NCI-H2227 (cell line): ENCODE measurements around the gene CCNE1.

ENCODE experiments used
- DNase-seq: peaks from one replicate; lab custom pipeline; 2025; ENCODE audit not compliant: unreplicated experiment; lab: John Stamatoyannopoulos, UW

CCNE1 gene

DNA sequence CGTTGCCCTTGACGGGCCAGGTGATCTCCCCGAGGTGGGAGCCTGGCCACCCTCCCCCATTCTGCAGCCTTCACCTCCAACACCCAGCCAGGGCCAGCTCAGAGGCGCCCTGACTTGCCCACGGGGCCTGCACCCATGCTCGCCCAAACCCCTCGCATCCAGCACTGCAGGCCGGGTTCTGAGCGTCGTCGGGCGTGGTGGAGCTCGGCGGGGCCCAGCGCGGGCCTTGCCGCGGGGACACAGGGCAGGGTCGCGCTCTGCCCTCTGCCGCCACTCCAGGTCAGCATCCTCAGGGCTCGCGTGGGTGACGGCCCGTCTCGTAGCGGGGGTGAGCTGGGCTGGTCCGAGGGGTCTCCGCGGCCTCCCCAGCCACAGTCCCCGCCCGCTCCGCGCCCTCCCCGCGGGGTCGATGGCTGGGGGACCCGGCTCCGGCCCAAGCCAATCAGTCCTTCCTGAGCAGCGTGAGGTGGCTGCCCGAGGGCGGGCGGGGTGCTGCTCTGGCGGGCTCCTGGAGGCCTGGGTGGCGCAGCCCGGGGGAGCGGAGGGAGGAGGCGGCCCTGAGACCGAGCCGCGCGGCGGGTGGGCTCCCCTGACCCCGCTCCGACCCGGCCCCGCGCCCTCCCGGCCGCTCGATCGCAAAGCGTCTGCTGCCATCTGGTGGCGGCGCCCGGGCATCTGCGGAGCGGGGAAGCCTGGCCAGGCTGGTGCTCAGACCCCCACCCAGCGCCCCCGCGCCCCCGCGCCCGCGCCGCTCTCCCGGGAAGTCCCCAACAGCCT, 61.4 kb downstream of the CCNE1 start:
- peak; percentile 91 for DNase-seq
